ENCODE results near the gene MTX3. TPM values are rescaled to one million over a fixed set of nuclear protein-coding genes. Genes with fewer than 3 reads are reported as not detected.

Gene MTX3
- total and polyA plus RNA-seq, 10 of the 15 experiments (the other 5 are each of a cell fraction or from before 2014, with no cell fraction given): 1.8 to 18.9 (median 9.3) TPM

GRCh38 chr5:80010754-80011392, 19.8 kb upstream of the MTX3 start:
- Histone ChIP-seq H3K27me3 (replicated peaks in 1 of 2; ENCODE audit: control insufficient read depth in 2 of 2, insufficient read depth in 2 of 2, low read length in 1 of 2) (no peaks in the 10 kb centered on the region), H2AFZ (ENCODE audit: control insufficient read depth, low read depth, low read length) (no peak overlapping the region), H3K27ac (ENCODE audit: control insufficient read depth, insufficient read depth) (no peak overlapping the region), H3K4me2 (ENCODE audit: control insufficient read depth, insufficient read depth) (no peak overlapping the region), H3K4me1 (ENCODE audit: control insufficient read depth, insufficient read depth, low read length) (no peaks in the 10 kb centered on the region), H3K36me3 (ENCODE audit: control insufficient read depth in 2 of 2, insufficient read depth in 2 of 2, low read length in 1 of 2) (no peaks in the 10 kb centered on the region), H4K20me1 (ENCODE audit: control insufficient read depth, insufficient read depth) (no peaks in the 10 kb centered on the region), H3K9ac (ENCODE audit: control insufficient read depth, insufficient read depth, low read length) (no peak overlapping the region), H3K79me2 (ENCODE audit: control insufficient read depth, insufficient read depth, low read length) (no peaks in the 10 kb centered on the region), H3K9me3 (replicated peaks; ENCODE audit: control insufficient read depth, insufficient read depth, low read length) (no peaks in the 10 kb centered on the region; the same call in 2 of the 3 replicates), H3K4me3 (no peak overlapping the region)
- ChIA-PET RAD21 (ENCODE audit: unreplicated experiment) (no interaction called here), SMC1A (ENCODE audit: uncharacterized antibody, unreplicated experiment) (no interaction called here), POLR2A (no interaction called here), CTCF (interaction anchor here (1.4 kb wide), 1 partner anchor 73 kb away, joined by 8 read pairs; no protein-coding TSS in a partner anchor)
- FAIRE-seq: no peak
- no peak for ATAC-seq
- 60% methylated on average over 5 of the region's 5 CpGs for WGBS (ENCODE audit: insufficient coverage, insufficient replicate concordance, low lambda C conversion rate, missing lambda C conversion rate)
- intact Hi-C loops (cut with micrococcal nuclease; ENCODE audit: unreplicated experiment) (no loop called here), in situ Hi-C loops (cut with MboI) (no loop called here)
- no peak for TF ChIP-seq ZNF384 (IDR thresholded peaks at IDR 0.05; ENCODE audit: borderline replicate concordance, low read depth, low read length)
- TF ChIP-seq NRF1 (conservative IDR thresholded peaks at IDR 0.05; ENCODE audit: low read depth, low read length): no peak
- no peak for TF ChIP-seq ZNF274 (IDR thresholded peaks at IDR 0.05; ENCODE audit: insufficient read depth, insufficient read length)
- no peak for TF ChIP-seq TBL1XR1 (IDR thresholded peaks at IDR 0.05; ENCODE audit: low read depth, low read length)
- no peak for TF ChIP-seq MTA2 (IDR thresholded peaks at IDR 0.05; ENCODE audit: low read depth)
- no peak for TF ChIP-seq ETV6 (conservative IDR thresholded peaks at IDR 0.05 in 1 of 2, IDR thresholded peaks at IDR 0.05 in 1 of 2; ENCODE audit: borderline replicate concordance in 1 of 2, low read depth in 1 of 2)
- TF ChIP-seq RELA (IDR thresholded peaks at IDR 0.05; ENCODE audit: borderline replicate concordance, partially characterized antibody): no peak
- TF ChIP-seq SUPT20H (IDR thresholded peaks at IDR 0.05; ENCODE audit: borderline replicate concordance, control insufficient read depth, low read depth, low read length): no peak
- TF ChIP-seq BCL11A (IDR thresholded peaks at IDR 0.05; ENCODE audit: low read depth, low read length): no peak
- TF ChIP-seq NFYB (IDR thresholded peaks at IDR 0.05; ENCODE audit: insufficient read depth, low read depth, low read length): no peak
- no peak for TF ChIP-seq CHD4 (IDR thresholded peaks at IDR 0.05)
- no peak for TF ChIP-seq JUND (IDR thresholded peaks at IDR 0.05; ENCODE audit: low read depth, low read length)
- no peak for TF ChIP-seq CBFB (IDR thresholded peaks at IDR 0.05; ENCODE audit: low read depth)
- TF ChIP-seq E2F4 (IDR thresholded peaks at IDR 0.05; ENCODE audit: low read depth, low read length): no peak
- TF ChIP-seq EGR1 (IDR thresholded peaks at IDR 0.05; ENCODE audit: borderline replicate concordance in 1 of 2, low read depth in 2 of 2, low read length in 2 of 2): no peak
- no peak for TF ChIP-seq USF1 (IDR thresholded peaks at IDR 0.05; ENCODE audit: borderline replicate concordance, extremely low read length, insufficient read depth, low read depth, low read length)
- no peak for TF ChIP-seq IKZF1 (conservative IDR thresholded peaks at IDR 0.05)
- no peak for TF ChIP-seq TCF3 (IDR thresholded peaks at IDR 0.05; ENCODE audit: borderline replicate concordance, insufficient read depth, low read depth, low read length)
- no peak for DNase-seq (ENCODE audit: low read depth, low spot score)
- no TSS peak for BruUV-seq (replicated peaks)

All from GM12878 (cell line).